Skeletal muscle tissue (tissue), 4 donors: ENCODE measurements around the gene PLEKHN1. TPM values are rescaled to one million over a fixed set of nuclear protein-coding genes. Genes with fewer than 3 reads are reported as not detected.
A peak's percentile ranks its signal among the peaks of the same experiment; 100 is the strongest.

Source experiments
- H3K27ac ChIP-seq: one replicate; pipeline ENCODE4 v1.7.0; 2013; ENCODE audit warnings: mild to moderate bottlenecking, low read depth, low read length, inconsistent platforms
- H3K27me3 ChIP-seq, 3 donors: one replicate each; pipeline ENCODE4 v1.7.0; 2013; ENCODE audit warnings: low read length in 3 of 3; ENCODE audit not compliant: control insufficient read depth in 3 of 3, insufficient read depth in 3 of 3
- H3K36me3 ChIP-seq, 3 donors: one replicate each; pipeline ENCODE4 v1.7.0; 2013; ENCODE audit warnings: low read length in 3 of 3; ENCODE audit not compliant: control insufficient read depth in 3 of 3, insufficient read depth in 3 of 3
- H3K4me1 ChIP-seq, 3 donors: one replicate each; pipeline ENCODE4 v1.7.0; 2013; ENCODE audit warnings: low read length in 3 of 3, mild to moderate bottlenecking in 3 of 3; ENCODE audit not compliant: control insufficient read depth in 3 of 3, insufficient read depth in 3 of 3
- H3K4me3 ChIP-seq, 3 donors: one replicate each; pipeline ENCODE4 v1.7.0; 2013; ENCODE audit warnings: low read length in 3 of 3
- H3K9ac ChIP-seq, 3 donors: one replicate each; pipeline ENCODE4 v1.7.0; 2013; ENCODE audit warnings: low read length in 3 of 3, mild to moderate bottlenecking in 3 of 3, moderate library complexity in 2 of 3, low read depth in 1 of 3
- H3K9me3 ChIP-seq, 3 donors: one replicate each; pipeline ENCODE4 v1.7.0; 2013; ENCODE audit warnings: low read length in 3 of 3; ENCODE audit not compliant: control insufficient read depth in 3 of 3
- total RNA-seq: library from RNA; depleted of rRNA; stranded (reverse); fragments of >200 nt; gene quantifications from one replicate; pipeline ENCODE4 v1.2.3, GENCODE V29; 2014
- donor health status: Osteomylitis.

The PLEKHN1 gene
- total RNA-seq, 1 donor from 2014 or later, result not detected

DNA sequence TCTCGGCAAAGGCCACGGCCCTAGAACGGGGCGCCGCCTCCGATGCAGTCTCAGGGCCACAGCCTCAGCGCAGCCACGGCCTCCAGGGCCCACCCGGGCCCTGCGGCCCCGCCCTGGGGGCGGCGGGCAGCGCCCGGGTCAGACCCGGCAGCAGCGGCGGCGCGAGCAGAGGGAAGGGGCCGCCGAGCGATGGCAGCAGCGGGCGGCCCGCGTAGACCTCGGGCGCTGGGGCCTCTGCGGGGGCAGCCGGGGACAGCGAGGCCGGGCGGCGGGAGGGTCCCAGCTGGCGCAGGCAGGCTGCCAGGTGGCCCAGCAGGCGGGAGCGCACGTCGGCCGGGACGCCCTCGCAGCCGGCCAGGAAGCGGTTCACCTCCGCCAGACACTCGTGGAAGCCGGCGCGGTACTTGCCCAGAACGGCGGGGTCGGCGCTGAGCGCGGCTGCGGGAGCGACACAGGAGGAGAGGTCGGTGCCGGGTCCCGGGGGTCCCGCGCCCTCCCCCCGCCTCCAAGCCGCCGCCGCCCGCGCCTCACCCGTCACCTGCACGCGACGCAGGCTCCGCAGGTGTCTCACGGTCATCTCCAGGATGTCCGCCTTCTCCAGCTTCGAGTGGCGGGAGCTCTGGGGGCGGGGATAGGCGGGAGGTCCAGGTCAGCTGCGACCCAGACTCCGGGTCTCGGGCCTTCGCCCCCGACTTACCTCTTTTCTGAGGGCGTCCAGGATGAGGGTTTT lies 32.9 kb downstream of the PLEKHN1 start:
- H3K36me3 ChIP-seq, result no peaks in the 10 kb centered on the region
- H3K27me3 ChIP-seq, result peaks cover 10 to 37% (median 32%) of the 10 kb centered on the region in 3 donors
- H3K27ac ChIP-seq, result peak overlapping the region; percentile 30
- H3K4me1 ChIP-seq, result peaks cover 4 to 17% (median 17%) of the 10 kb centered on the region in 3 donors
- no peaks in the 10 kb centered on the region for H3K9me3 ChIP-seq
- H3K9ac ChIP-seq, result peak overlapping the region in 2 of 3 donors; percentile 65 to 79
- H3K4me3 ChIP-seq, result peak overlapping the region; percentile 30 to 67 (median 58)

DNA sequence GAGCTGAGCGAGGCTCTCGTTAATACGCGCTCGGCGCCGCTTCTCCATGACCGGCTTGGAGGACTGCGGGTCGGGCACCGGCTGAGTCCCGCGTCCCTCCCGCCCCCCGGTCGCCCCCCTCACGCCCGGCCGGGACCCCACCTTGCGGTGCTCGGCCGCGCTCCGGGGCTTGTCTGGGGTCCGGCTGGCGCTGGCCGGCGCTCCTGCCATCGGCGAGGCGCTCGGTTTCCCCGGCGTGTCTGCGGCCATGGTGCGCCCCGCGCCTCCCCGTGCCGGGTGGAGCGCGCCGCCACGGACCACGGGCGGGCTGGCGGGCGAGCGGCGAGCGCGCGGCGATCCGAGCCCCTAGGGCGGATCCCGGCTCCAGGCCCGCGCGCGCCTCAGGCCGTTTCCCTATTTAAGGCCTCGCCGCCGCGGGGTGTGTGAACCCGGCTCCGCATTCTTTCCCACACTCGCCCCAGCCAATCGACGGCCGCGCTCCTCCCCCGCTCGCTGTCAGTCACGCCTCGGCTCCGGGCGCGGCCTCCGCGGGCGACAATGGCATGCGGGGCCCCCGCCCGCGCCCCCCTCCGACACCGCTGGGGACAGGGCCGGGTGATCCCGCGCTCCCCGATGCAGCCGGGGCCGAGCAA lies 33.6 kb downstream of the PLEKHN1 start, which contains the start of gene HES4:
Gene HES4 (minus strand): TSS at position 373 of the 632 bp plus-strand sequence. CDS start 124 bp downstream, at position 249.
- Histone ChIP-seq H3K36me3 (no peaks in the 10 kb centered on the region), H3K9me3 (no peaks in the 10 kb centered on the region), H3K27ac (peak within 1 kb of the TSS; percentile 86), H3K27me3 (peaks cover 10 to 43% (median 32%) of the 10 kb centered on the region in 3 donors), H3K4me1 (peaks cover 11 to 24% (median 24%) of the 10 kb centered on the region in 3 donors), H3K4me3 (peak within 1 kb of the TSS; percentile 63 to 69 (median 68)), H3K9ac (peak within 1 kb of the TSS; percentile 73 to 79 (median 74))

DNA sequence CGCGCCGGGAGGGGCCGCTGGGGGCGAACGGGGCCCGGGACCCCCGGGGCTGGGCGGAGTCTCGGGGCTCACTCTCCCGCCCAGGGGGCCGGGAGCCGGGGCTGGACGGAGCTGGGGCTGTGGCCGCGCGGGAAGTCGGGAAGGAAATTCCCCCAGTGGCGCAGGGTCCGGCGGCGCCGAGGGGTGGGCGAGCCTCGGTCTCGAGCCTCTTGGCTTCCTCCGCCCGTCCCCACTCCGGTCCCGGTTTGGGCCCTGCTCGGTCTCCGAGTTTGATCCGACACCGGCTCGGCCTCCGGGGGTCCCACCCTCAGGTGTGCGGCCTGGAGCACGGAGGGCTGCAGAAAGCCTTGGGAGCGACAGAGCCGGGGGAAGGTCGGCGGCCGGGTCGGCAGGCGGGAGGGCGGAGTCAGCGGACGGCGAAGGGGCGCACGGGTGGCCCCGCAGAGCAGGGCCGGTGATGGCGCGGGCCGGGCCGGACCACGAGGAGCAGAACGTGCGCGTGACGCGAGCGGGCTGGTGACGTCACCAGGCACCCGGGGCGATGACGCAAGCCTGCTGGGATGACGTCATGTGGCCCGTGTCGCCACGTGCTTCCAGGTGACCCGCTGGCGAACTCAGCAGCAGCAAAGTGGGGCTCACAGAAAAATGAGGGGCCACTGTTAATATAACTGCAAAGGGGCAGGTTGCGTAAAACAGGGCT lies 34.2 kb downstream of the PLEKHN1 start:
- Histone ChIP-seq H3K9ac (peak overlapping the region; percentile 73 to 79 (median 74)), H3K4me1 (peaks cover 18 to 31% (median 30%) of the 10 kb centered on the region in 3 donors), H3K27me3 (peaks cover 10 to 43% (median 32%) of the 10 kb centered on the region in 3 donors), H3K9me3 (no peaks in the 10 kb centered on the region), H3K36me3 (no peaks in the 10 kb centered on the region), H3K4me3 (peak overlapping the region; percentile 63 to 69 (median 68)), H3K27ac (peak overlapping the region; percentile 86)

DNA sequence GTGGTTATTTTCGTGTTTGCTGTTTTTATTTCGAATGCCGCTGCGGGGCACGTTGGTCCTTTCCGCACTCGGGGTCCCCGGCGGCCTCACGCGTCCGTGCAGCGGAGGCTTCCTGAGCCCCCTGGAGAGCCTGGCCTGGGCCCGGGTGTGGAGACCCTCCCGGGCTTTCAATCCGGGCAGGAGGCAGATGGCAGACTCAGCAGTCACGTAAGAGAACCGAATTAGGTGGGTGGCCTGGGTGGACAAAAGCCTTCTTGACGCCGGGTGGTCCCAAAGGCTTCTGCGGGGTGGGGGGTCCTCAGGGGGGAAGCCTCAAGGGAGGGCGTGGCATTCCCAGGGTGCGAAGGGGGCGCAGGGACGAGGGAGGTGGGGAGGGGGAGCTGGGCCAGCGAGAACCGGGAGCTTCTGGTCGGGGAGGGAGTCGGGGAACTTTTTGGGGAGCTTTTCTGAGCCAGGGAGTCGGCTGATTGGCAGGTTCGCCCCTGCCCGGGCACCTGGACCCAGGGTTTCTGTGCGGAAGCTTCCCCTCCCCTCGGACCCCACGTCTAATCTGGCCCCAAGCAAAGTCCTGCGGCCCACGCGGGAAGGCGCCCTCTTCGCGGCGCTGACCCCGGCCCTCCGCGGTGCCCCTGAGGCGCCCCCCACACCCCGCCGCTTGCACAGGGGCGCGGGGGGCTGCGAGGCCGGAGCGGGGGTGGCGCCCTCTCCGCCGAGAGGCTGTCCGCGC lies 34.9 kb downstream of the PLEKHN1 start:
- Histone ChIP-seq H3K4me3 (peak overlapping the region; percentile 63 to 69 (median 68)), H3K9ac (peak overlapping the region; percentile 33 to 79 (median 73)), H3K36me3 (no peaks in the 10 kb centered on the region), H3K27ac (peak overlapping the region; percentile 86), H3K9me3 (no peaks in the 10 kb centered on the region), H3K27me3 (peaks cover 13 to 47% (median 34%) of the 10 kb centered on the region in 3 donors), H3K4me1 (peaks cover 23 to 37% (median 35%) of the 10 kb centered on the region in 3 donors)

DNA sequence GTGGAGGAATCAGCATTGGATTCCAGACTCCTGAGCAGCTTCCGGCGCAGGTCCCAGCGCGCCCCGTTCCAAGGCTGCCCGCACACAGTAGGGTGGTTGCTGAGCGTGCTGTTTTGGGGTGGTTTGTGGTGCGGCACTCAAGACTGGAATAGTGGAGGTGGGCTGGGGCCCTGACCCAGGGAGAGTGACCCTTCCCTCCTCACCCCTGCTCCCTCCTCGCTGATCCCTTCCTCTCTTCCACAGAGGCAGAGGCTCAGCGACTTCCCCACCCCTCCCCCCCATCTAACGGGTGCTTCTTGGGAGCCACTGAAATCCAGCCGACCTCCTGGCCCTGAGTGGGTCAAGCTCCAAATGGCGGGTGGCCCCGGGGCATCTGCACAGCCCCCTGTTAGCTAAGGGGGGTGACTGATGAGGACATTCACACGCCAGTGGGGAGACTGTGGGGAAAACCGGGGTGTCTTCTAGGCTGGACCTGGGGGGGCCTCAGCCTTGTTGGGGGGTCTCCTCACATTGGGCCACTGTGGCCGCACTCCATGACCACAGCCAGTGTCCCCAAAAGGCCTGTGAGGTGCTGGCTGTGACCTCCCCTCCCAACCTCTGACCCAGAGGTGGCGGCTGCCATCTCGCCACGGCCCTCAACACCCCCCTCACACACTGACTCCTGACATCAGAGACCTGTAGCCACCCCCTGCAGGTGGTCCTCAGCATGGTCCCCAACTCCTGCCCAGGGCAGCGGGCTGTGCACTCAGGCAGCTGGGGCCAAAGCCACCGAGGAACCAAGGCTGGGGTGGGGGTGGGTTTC lies 37.5 kb downstream of the PLEKHN1 start:
- Histone ChIP-seq H3K36me3 (no peaks in the 10 kb centered on the region), H3K27me3 (peaks cover 9 to 47% (median 27%) of the 10 kb centered on the region in 3 donors), H3K4me3 (no peak overlapping the region), H3K4me1 (peaks cover 23 to 38% (median 37%) of the 10 kb centered on the region in 3 donors), H3K27ac (no peak overlapping the region), H3K9me3 (no peaks in the 10 kb centered on the region), H3K9ac (peak overlapping the region in 2 of 3 donors; percentile 14 to 62)

DNA sequence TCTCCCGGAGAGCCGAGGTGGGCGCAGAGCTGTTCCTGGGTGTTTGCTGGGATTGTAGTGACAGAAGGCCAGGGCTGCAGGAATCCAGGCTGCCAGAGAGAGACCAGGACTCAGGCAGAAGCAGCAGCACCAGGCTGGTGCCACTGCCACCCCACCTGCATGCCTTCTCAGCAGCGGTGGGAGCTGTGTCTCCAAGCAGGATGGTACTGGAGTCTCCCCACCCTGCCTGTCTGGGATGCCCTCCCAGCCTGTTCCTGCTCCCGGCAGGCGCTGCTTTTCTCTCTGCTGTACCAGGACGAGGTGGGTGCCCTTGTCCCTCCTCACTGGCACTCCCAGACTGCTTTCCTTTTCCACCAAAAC lies 38.1 kb downstream of the PLEKHN1 start:
- H3K27ac ChIP-seq, result no peak overlapping the region
- peak overlapping the region in 1 of 3 donors; percentile 49 for H3K4me3 ChIP-seq
- peaks cover 9 to 42% (median 27%) of the 10 kb centered on the region in 3 donors for H3K27me3 ChIP-seq
- H3K9ac ChIP-seq, result peak overlapping the region in 2 of 3 donors; percentile 50 to 62
- no peaks in the 10 kb centered on the region for H3K9me3 ChIP-seq
- H3K4me1 ChIP-seq, result peaks cover 23 to 35% (median 34%) of the 10 kb centered on the region in 3 donors
- H3K36me3 ChIP-seq, result no peaks in the 10 kb centered on the region

DNA sequence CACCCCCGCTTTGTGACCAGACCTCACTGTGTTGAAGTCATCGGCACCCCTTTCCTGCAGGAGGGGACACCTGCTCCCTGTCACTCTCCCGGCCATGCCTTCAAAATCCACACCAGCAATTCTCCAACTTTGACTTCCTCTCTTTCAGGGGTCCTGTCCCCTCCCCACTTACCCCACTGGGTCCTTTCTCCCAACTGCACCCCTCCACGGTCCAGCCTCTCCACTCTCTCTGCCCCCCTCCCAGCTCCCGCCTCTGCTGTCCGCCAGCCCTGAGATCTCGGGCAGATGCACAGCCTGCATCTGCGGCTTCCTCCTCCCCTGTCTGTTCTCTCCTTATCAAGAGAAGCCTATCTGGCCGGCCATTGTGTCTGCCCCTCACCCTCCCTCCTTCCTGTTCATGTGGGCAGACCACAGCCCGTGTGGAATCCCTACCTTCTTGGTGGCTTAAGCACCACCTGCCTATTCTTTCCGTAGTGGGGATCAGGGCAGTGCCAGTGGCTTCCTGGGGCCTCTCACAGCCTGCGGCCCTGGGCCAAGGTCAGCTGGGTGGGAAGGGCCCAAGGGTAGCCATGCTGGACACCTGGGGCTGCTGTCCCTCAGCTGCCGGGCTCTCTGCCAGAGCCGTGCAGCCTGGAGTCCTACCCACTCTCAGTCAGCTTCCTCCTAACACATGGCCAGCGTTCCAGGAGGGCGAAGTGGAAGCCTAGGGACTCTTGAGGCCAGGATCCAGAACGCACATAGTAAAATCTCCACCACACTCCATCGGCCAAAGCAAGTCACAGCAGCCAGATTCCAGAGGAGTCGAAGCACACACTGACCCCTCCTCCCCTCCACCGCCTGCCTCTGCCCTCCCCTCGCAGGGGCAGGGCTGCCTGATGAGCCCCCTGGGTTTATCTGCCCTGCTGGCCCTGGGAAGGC lies 38.8 kb downstream of the PLEKHN1 start:
- Histone ChIP-seq H3K4me1 (peaks cover 23 to 32% (median 32%) of the 10 kb centered on the region in 3 donors), H3K36me3 (no peaks in the 10 kb centered on the region), H3K4me3 (peak overlapping the region; percentile 30 to 49 (median 46)), H3K9me3 (no peaks in the 10 kb centered on the region), H3K9ac (peak overlapping the region; percentile 50 to 66 (median 57)), H3K27me3 (peaks cover 9 to 42% (median 27%) of the 10 kb centered on the region in 3 donors), H3K27ac (peak overlapping the region; percentile 36)

DNA sequence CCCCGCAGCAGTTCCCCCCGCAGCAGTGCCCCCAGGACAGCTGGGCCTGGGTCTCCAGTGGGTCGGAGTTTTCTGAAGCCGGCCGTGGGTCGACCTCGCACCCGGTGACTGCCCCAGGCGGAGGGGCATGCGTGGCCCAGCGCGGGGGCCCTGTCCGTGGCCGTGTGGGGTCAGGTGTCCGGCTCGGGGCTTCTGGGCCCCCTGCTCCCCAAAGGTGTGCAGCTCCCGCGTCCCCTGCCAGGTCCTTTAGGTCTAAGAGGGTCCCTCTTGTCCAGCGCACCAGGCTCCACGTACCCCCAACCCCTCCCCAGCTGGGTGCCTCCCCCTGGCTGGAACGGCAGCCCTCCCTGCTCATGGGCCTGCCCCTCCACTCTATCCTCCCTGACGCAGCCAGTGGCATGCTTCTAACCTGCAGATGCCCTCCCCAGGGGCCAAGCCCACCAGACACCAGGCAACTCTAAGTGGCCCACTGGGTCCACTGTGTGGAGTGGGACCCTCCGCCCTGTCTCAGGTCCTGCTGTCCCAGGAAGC lies 39.6 kb downstream of the PLEKHN1 start:
- Histone ChIP-seq H3K9me3 (no peaks in the 10 kb centered on the region), H3K36me3 (no peaks in the 10 kb centered on the region), H3K4me3 (no peak overlapping the region), H3K27me3 (peaks cover 7 to 36% (median 22%) of the 10 kb centered on the region in 3 donors), H3K9ac (peak overlapping the region in 1 of 3 donors; percentile 66), H3K4me1 (peaks cover 22 to 26% (median 26%) of the 10 kb centered on the region in 3 donors), H3K27ac (no peak overlapping the region)
